Endothelial cell (in vitro differentiated cells): ENCODE measurements around the gene SLC7A1. TPM values are rescaled to one million over a fixed set of nuclear protein-coding genes. Genes with fewer than 3 reads are reported as not detected.
A peak's percentile ranks its signal among the peaks of the same experiment; 100 is the strongest.

Experiments used
- DNase-seq: peaks from one replicate; pipeline ENCODE4 v3.0.0; 2021; ENCODE audit warnings: low spot score
- H3K27ac Mint-ChIP-seq: one replicate; pipeline ENCODE4 v1.8.0; 2021; ENCODE audit warnings: mixed read lengths, inconsistent platforms; ENCODE audit not compliant: unreplicated experiment
- H3K27me3 Mint-ChIP-seq: one replicate; pipeline ENCODE4 v1.8.0; 2021; ENCODE audit warnings: mild to moderate bottlenecking, moderate library complexity, mixed read lengths, inconsistent platforms; ENCODE audit not compliant: unreplicated experiment
- H3K36me3 Mint-ChIP-seq: one replicate; pipeline ENCODE4 v1.8.0; 2021; ENCODE audit warnings: mild to moderate bottlenecking, low read depth, mixed read lengths, inconsistent platforms; ENCODE audit not compliant: unreplicated experiment
- H3K4me1 Mint-ChIP-seq: one replicate; pipeline ENCODE4 v1.8.0; 2021; ENCODE audit warnings: mild to moderate bottlenecking, mixed read lengths, inconsistent platforms; ENCODE audit not compliant: unreplicated experiment
- H3K4me3 Mint-ChIP-seq: one replicate; pipeline ENCODE4 v1.8.0; 2021; ENCODE audit warnings: mild to moderate bottlenecking, mixed read lengths, inconsistent platforms; ENCODE audit not compliant: unreplicated experiment
- H3K9me3 Mint-ChIP-seq: one replicate; pipeline ENCODE4 v1.8.0; 2021; ENCODE audit warnings: mixed read lengths, inconsistent platforms; ENCODE audit not compliant: unreplicated experiment
- CTCF ChIP-seq: fragments of 200-600 bp; sonication (generic); IDR thresholded peaks from one replicate; pipeline ENCODE4 v1.5.0; 2021; ENCODE audit warnings: antibody characterized with exemption; ENCODE audit not compliant: unreplicated experiment
- total RNA-seq: library from RNA; stranded (reverse); fragmentation: NEBNext Ultra II Directional; extraction: Animal tissue kit (Norgen Biotek cat#: 25700); gene quantifications from one replicate; pipeline ENCODE4 v1.2.1, GENCODE V29; 2021; ENCODE audit not compliant: unreplicated experiment

SLC7A1 gene
- total RNA-seq, 1 donor from 2014 or later = 17.4 TPM

- Mint-ChIP-seq H3K4me1 (peaks cover 8% of the 10 kb centered on the region), H3K9me3 (no peaks in the 10 kb centered on the region), H3K4me3 (no peak overlapping the region), H3K27me3 (peaks cover 1% of the 10 kb centered on the region), H3K36me3 (peaks cover 19% of the 10 kb centered on the region), H3K27ac (peak overlapping the region; percentile 24)
- no peak for DNase-seq
- TF ChIP-seq CTCF = no peak
Observed at GRCh38 chr13:29524641-29525040, 70.8 kb downstream of the SLC7A1 start.

- Mint-ChIP-seq H3K4me1 (peaks cover 8% of the 10 kb centered on the region), H3K27me3 (peaks cover 1% of the 10 kb centered on the region), H3K4me3 (no peak overlapping the region), H3K27ac (peak overlapping the region; percentile 24), H3K36me3 (peaks cover 19% of the 10 kb centered on the region), H3K9me3 (no peaks in the 10 kb centered on the region)
- no peak for TF ChIP-seq CTCF
- DNase-seq = no peak
Observed at GRCh38 chr13:29524176-29524575, 71.3 kb downstream of the SLC7A1 start.

- H3K36me3 Mint-ChIP-seq = peaks cover 19% of the 10 kb centered on the region
- peaks cover 1% of the 10 kb centered on the region for H3K27me3 Mint-ChIP-seq
- H3K4me3 Mint-ChIP-seq = no peak overlapping the region
- no peaks in the 10 kb centered on the region for H3K9me3 Mint-ChIP-seq
- TF ChIP-seq CTCF = no peak
- peaks cover 8% of the 10 kb centered on the region for H3K4me1 Mint-ChIP-seq
- H3K27ac Mint-ChIP-seq = peak overlapping the region; percentile 31
- DNase-seq = no peak
Observed at GRCh38 chr13:29523199-29523961, 72.1 kb downstream of the SLC7A1 start.

GRCh38 chr13:29522044-29522685 is 73.3 kb downstream of the SLC7A1 start:
- no peak overlapping the region for H3K27ac Mint-ChIP-seq
- peaks cover 26% of the 10 kb centered on the region for H3K36me3 Mint-ChIP-seq

More at GRCh38 chr13:29522044-29522685, 73.3 kb downstream of the SLC7A1 start:
- H3K4me3 Mint-ChIP-seq = no peak overlapping the region
- H3K4me1 Mint-ChIP-seq = peaks cover 8% of the 10 kb centered on the region
- H3K27me3 Mint-ChIP-seq = peaks cover 1% of the 10 kb centered on the region
- no peak for TF ChIP-seq CTCF
- DNase-seq = no peak
- H3K9me3 Mint-ChIP-seq = no peaks in the 10 kb centered on the region
